Activated CD4-positive, CD25-positive, alpha-beta regulatory T cell treated with anti-CD3 and anti-CD28 coated beads, Interleukin-2, amount 50 U/mL, for 24 hours (primary cell): ENCODE results near the gene TKTL1.

Source experiments
- ATAC-seq, 2 donors: fragments of 150-1000 bp; cut with Tn5 transposase; one replicate each; pipeline ENCODE4 v1.10.0; 2021; ENCODE audit warnings: mild to moderate bottlenecking in 1 of 2, moderate library complexity in 1 of 2

TKTL1 gene

DNA sequence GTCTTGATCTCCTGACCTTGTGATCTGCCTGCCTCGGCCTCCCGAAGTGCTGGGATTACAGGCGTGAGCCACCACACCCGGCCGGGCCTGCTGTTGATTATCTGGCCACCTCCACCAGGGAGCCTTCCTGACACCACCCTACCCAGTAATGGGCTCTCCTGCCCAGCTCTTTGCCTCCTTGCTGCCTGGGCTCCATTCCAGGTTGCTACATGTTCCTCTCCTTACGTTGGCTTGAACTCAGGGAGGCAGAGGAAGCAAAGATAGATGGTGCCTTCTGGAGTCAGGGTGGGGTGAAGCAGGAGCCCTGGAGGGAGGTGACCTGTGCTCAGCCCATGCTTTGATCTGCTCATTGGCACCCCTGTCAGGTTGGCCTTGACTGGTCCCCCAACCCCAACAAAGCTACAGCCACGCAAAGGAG lies 52.5 kb downstream of the TKTL1 start:
- ATAC-seq = no peak

DNA sequence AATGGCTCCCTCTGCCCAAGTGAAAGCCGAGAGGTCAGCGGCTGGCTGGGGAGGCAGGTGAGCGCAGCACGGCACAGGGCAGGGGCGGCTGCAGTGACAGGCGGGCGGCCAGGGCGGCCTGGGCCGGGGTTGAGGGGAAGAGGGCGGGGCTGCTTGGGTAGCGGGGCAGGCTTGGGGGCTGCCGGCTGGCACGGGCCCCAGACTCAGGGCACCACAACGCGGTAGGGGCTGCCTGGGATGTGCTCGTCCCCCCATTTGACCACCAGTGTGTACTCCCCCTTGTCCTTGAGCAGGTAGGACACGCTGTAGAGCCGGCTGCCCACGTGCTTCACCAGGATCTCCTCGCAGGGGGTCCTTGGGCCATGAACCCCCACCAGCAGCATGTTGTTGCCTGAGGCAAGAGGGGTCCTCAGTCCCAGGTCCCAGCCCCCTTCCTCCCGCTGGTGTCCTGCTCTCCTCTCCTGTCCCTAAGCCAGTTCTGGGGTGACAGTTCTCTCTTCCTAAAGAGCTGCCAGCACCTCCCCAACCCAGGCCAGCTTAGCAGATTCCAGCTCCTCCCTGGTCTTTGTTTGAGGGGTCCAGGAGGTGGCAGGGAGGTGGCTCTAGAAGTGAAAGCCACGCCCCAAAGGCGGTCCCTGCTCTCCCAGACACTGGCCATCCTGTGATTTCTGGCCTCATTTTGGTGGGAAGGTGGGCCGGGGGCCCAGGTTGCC lies 53.2 kb downstream of the TKTL1 start:
- ATAC-seq = no peak

DNA sequence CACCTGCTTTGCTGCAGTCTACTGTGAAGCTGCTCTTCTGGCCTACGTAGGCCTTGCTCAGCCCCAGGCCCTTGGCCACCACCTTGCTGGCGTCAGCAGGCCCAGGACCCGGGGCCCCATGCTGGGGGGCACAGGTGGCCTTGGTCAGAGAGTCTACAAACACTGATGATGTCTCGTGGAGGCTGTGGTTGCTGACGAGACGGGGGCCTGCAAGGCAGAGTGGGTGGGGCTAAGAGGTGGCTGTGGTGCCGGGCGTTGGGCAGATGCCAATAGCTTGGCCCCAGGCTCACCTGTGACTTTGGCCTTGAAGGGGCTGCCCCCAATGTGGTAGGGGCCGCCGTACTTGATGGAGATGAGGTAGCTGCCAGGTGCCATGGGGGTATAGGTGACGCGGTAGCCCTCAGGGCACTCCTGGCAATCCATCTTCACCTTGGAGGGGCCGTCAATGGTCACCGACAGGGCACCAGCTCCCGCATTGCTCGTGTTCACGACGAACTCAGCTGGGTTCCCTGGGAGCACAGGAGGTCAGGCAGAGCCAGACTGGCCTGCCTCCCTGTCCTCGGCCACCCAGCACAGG lies 53.9 kb downstream of the TKTL1 start:
- no peak for ATAC-seq

DNA sequence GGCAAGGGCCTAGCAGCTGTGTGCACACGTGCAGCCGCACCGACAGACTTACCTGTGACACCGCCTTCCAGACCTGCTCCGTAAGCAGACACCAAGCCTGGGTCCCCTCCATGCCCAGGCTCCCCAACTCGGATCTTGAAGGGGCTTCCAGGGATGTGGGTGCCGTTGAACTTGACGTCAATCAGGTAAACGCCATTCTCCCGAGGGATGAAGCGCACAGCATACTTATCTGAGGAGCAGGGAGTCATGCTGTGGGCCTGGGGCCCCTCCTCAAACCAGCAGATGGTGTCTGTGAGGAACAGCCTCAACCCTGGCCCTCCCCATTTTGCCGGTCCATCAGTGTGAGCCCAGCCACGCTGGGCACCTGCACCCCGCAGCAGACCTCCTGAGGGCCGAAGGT lies 54.4 kb downstream of the TKTL1 start:
- ATAC-seq = no peak

DNA sequence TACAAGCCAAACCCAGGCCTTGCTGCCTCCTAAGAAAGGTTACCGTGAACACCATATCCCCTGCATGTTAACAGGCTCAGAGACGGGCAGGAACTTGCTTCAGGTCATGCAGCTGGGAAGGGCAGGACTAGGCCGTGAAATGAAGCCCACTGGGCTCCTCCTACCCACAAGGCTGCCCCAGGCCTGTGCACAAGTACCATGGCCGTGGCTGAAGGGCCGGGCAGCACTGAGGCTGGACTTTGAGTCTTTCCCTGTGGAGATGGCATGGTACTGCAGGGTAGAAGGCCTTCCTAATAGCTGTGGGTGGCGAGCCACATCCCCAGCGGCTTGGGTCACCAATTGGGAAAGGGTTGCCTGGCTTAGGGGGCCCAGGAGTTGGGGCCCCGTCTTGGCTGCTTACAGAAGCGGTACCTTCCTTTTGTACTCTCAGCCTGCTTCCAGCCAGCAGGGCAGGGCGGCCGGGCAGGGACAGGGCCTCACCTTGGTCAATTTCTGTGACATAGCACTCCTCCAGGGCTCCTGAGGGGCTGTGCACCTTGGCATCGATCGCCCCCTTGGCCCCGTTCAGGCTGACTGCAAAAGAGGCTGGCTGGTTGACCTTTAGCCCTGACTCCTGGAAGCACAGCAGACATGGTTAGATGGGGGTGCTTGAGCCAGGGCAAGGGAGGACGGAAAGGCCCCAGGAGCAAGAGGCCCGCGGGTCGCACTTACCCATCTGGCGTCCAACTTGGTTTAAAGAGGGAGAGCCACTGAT lies 55.0 kb downstream of the TKTL1 start:
- ATAC-seq = no peak

DNA sequence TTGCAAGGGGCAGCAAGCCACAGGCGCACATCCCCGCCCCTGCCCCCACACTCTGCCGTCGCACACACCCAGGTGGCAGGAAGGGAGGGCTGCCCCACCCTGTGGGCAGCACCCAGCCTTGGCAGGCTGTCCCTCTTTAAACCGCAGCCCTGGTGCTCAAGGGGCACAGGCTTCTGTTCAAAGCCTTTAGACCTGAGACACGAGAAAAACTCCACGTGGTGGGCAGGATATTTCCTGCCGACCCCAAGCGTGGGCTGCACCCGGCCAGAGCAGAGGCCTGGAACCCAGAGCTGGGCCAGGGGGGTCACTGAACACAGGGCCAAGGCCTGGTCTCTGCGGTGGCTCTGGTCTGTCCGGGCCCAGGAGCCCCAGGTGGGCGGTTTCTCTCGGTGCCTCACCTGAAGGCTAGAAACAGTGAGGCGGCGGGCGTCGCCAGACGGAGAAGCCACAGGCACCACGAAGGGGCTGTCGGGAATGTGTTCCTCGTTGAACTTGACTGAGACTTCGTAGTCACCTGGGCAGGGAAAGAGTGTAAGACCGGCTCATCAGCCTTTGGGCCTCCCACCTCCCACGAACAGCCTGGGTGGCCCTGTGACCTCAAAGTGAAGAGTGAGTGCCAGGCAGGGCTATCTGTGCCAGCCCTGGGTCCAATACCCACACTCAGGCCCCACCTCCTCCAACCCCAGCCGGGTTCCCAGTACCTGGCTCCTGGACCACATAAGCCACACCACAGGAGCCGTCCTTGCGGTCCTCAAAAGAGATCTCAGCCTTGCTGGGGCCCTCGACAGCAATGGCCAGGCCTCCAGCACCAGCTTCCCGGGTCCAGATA lies 55.8 kb downstream of the TKTL1 start:
- peak; percentile 3 to 7 for ATAC-seq

DNA sequence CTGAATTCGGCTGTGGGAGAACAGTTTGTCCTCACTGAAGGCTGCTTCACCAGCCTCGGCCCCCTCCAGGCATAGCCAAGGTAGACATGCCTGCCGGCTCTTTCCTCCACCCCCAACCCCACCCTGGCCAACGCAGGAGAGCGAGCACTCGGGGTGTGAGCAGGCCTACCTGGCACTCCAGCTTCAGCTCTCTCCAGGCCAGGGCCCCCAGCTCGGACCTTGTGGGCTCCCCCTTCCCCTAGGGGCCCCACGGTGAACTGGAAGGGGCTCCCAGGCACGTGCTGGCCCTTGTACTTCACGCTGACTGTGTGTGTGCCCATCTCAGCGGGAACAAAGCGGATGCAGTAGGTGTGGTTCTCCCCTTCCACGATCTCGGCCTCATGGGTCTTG lies 56.4 kb downstream of the TKTL1 start:
- no peak for ATAC-seq

DNA sequence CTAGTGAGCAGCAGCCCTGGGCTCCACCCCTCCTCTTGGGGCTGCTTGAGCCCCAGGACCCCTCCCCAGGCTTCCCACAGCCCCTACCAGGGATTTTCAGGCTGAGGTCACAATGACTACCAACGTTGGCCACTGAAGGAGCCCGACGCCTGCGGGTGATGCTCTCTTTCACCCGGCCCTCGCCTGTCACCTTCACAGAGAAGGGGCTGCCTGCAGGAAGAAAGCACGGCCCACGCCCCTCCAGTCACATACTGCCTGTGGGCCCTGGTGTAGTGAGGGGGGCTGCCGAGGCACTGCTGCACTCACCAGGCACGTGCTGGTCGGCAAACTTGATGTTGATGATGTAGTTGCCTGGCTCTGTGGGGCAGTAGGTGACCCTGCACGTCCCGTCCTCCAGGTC lies 56.9 kb downstream of the TKTL1 start:
- ATAC-seq = no peak

DNA sequence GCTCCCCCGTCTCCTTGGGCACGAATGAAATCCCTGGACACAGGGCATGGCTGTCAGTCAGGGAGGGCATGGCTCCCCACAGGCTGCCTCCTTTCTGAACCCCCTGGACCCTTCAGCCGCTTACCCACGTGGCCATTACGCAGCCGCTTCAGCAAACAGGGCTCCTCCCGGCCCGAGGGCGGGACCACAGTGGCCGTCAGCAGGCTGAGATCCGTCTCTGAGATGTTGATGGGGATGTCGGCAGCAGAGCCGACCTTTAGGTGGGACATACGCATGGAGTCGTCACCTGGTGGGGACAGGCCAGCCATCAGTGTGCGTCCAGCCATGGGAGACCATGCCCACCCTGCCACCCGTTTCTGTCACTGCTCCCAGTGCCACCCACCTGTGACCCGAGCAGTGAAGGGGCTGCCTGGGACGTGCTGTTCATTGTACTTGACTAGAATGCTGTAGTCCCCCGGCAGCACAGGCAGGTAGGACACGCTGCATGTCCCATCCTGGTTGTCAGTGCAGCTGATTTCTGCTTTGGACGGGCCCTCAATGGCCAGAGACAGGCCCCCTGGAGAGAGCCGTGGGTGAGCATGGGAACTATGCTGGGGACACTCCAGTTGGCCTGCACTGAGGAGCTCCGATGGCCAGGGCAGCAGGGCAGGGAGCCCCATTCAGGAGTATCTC lies 57.7 kb downstream of the TKTL1 start:
- ATAC-seq = no peak

DNA sequence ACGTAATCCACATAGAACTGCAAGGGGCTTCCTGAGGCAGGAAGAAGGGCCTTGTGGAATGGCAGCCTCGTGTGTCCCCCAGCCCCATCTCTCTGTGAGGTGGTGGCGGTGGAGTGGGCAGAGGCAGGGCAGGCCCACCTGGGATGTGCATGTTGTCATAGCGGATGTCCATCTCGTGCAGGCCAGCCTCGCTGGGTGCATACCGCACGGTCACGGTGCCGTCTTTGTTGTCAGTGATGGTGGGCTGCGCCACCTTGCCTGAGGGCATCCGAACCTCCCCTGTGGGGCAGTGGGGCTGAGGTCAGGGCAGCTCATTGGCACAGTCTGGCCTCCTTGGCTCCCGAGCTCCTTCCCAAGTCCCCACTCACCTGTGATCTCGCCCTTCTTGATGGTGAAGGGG lies 58.4 kb downstream of the TKTL1 start:
- ATAC-seq = no peak

DNA sequence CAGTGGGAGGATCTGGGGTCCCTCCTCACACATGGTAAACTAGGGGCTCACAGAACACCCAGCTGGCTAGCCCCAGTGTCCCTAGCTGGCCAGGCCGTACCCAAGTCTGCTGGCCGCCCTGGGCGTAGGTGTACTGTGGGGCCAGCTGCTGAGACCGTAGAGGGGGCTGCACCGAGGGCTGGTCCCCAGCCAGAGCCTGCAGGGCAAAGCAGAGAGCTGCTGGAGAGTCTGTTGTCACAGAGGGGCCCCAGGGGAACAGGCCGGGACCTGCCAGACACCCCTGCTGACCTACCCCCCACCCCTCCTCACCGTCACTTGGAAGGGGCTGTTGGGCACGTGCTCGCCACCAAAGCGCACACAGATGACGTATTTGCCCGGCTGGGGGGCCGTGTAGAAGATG lies 58.9 kb downstream of the TKTL1 start:
- no peak for ATAC-seq

DNA sequence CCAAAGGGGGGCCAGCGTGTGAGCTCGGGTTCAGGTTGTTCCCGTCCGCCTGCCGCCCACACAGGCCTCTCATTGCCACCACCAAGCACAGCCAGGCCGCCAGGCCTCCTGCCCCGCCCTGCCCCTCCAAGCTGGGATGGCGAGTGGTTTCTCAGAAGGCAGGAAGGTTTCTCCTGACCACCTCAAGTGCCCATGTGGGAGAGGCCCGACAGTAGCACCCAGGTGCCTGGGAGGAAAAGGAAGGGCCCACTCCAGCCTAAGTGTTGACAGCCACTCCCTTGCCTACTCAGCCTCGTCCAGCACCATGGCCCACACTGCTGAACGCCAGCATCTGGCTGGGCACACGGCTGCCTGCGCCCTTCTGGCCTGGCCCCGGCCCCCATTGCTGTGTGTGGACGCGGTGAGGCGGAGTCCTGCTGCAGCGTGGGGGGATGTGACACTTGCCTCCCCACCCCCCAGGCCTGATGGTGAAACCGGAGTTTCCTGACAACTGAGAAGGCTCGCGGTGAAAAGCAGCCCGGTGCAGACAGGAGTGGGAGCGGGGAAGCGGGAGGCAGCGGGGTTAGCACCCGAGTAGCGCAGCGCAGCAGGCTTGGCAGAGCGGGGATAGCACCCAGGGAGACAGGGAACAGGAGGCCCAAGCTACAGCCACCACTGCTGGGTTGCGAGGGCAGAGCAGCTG lies 59.6 kb downstream of the TKTL1 start:
- no peak for ATAC-seq

DNA sequence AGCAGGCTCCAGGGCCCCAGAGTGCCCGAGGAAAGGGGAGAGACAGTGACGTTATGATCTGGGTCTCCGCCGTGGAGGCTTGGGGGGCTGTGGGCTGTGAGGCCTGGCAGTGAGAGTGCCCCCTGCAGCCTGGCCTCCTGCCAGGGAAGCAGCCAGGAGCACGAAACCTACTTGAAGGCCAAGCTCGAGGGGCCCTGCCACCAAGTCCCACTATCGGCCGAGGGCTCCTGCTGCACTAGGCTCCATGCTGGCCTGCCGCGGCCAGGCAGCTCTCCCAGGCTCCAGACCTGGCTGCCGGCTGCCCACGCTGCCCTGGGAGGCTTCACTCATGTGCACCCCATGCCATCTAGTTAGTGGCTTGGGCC lies 60.2 kb downstream of the TKTL1 start:
- ATAC-seq = no peak

DNA sequence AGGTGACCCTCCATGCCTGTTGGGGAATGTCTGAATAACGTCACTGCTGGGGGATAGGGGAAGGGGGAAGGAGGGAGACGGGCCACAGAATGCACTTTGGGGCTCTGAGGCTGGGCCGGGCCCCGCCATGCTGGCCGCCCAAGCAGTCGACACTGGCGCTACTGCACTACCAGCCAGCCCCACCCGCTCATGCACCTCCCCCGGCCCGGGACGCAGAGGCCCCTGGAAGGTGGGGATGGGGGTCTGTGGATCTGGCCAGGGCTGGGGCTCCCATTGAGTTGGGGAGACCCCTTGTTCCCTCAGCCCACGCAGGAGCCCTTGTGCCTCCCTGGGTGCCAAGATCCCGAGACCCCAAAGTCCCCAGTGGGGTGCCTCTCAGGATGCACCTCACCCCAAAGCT lies 61.0 kb downstream of the TKTL1 start:
- no peak for ATAC-seq

DNA sequence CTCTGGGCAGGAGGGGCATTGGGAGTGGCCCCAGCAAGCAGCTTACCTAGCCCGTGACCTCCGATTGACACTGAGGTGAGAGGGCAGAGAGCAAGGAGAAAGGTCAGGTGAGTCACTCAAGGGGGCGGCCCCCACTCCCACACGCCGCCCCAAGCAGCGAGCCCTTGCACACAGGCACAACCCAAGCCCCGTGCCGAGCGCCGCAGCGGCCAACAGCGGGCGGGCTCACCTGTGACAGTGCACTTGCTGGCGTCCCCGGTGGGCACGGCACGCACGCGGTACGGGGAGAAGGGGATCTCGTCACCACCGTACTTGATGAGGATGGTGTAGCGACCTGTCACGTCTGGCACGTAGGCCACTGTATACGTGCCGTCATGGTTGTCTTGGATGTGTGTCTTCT lies 61.6 kb downstream of the TKTL1 start:
- ATAC-seq = peak; percentile 63 to 71

DNA sequence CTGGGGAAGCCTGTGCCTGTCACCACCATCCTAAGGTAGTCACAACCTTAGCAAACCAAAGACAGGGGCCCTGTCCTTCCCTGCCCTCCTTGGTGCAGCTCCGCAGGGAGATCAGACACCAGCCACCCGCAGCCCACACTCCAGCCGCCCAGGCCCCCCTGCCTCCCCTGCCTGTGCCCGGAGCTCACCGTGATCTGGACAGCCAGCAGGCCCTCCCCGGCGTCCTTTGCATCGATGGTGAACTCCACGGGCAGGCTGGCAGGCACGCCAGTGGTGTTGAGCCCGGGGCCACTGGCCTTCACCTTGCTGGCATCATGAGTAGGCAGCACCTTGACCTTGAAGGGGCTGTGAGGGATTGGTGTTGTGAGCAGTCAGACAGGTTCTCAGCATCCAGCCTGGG lies 62.4 kb downstream of the TKTL1 start:
- ATAC-seq = no peak

DNA sequence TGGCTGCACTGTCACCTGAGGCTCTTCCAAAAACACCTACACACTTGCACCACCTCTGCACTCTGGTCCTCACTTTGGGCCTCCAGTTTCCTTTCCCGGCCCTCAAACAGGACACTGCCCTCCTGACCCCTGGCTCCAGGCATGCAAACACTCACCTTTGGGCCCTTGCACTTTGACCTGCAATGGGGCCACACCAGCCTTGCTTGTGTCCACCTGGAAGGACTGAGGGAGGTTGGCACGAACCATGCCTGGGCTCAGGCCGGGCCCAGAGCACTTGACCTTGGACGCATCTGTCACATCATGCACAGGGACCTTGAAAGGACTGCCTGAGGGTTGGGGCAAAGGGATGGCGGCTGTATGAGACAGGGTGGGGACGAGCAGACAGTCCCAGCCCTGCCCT lies 63.2 kb downstream of the TKTL1 start:
- no peak for ATAC-seq

DNA sequence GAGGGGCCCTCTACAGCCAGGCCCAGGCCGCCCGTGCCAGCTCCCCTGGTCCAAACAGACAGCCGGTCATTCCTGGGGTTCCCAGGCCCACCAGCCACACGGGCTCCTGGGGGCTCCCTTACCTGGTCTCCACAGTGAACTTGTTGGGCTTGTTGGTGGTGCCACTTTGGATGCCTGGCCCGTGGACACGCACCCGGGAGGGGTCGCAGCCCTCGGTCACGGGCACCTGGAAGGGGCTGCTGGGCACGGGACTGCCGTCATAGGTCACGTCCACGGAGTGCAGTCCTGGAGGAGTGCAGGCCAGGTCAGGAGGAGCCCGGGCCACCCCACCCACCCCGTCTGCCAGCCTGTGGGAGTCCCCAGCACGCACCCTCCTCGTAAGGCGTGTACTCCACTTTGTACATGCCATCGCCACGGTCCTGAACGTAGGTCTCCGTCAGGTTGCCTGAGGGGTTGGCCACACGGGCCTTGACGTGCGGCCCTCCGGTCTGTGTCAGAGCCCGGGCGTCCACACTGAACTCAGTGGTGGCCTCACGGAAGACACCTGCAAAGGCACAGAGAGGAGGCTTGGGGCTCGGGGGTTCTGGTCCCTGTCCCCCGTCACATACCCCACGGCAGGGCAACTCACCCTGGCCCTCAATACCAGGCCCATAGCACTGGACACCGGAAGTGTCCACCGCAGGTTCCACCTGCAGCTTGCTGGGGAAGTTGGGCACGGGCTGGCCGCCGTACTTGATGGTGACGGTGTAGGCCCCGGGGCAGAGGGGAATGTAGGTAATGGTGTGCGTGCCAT lies 64.0 kb downstream of the TKTL1 start:
- ATAC-seq = no peak

DNA sequence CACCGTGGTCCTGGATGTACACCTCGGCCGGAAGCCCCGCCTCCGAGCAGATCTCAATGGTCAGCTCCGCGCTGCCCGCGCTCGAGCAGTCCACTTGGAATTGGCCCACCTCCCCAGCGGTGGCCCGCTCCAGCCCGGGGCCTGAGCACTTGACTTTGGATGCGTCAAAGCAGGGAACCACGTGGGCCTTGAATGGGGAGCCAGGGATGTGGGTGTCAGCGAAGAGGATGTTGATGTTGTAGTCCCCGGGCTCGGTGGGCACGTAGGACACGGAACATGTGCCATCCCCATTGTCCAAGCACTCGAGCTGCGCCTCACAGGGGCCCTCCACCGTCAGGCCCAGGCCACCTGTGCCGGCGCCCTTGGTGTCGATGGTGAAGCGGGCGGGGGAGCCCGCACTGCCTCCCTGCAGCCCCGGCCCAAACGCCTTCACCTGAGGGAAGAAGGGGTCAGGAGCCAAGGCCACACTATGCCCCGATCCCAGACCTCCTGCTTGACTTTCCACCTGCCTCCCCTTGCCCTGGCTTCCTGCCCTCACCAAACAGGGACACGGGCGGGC lies 64.6 kb downstream of the TKTL1 start:
- no peak for ATAC-seq

DNA sequence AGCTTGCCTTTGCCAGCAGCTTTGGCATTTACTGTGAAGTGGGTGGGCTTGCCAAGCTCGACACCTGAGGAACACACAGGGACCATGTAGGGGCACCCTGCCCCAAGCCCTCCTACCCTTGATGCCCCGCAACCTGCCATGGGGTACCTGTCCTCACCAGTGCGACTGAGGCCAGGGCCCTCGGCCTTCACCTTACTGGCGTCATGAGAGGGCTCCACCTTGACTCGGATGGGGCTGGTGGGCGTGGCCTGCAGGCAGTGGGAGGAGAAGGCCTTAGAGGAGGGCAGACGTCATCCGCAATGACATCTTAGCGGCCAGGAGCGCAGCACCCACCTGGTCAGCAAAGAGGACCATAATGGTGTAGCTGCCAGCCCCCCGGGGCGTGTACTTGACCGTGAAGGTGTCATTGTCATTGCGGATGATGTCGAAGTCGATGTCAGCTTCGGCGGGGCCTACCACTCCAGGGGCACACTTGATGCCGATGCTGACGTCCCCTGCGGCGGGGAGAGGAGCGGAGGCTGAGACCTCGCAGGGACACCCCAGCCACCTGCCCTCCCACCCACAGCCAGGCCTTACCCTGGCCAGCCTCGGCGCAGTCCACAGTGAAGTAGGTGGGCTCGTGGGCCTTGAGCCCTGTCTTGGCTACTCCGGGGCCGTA lies 66.6 kb downstream of the TKTL1 start:
- ATAC-seq = no peak
